GM12878 (cell line): ENCODE results near the gene PLCG2. TPM values are rescaled to one million over a fixed set of nuclear protein-coding genes. Genes with fewer than 3 reads are reported as not detected.

Source experiments
- ATAC-seq: fragments of 200-7000 bp; cut with Tn5 transposase; 3 replicates; pipeline ENCODE4 v1.9.1; 2020; ENCODE audit warnings: mild to moderate bottlenecking, moderate library complexity
- BruUV-seq: library from RNA; stranded (reverse); fragments of 400-500 nt; replicated peaks from 2 replicates; lab custom pipeline; 2021; lab: Mats Ljungman, UMichigan
- CTCF ChIA-PET: fragments of 300-600 bp; sonication (Branson Sonifier 250); formaldehyde crosslinking; extraction: SDS; loops from one replicate; lab custom pipeline; 2021; ENCODE audit warnings: inconsistent platforms; lab: Yijun Ruan, JAX
- POLR2A ChIA-PET: fragments of 350-600 bp; formaldehyde crosslinking; extraction: SDS; loops from one replicate; lab custom pipeline; 2021; ENCODE audit warnings: inconsistent platforms; lab: Charles Lee
- RAD21 ChIA-PET: fragments of 300-600 bp; sonication (Branson Sonifier 250); formaldehyde crosslinking; loops from one replicate; lab custom pipeline; 2023; ENCODE audit warnings: antibody characterized with exemption; ENCODE audit not compliant: unreplicated experiment; lab: Charles Lee
- SMC1A ChIA-PET: fragments of 300-600 bp; sonication (Branson Sonifier 250); formaldehyde crosslinking; loops from one replicate; lab custom pipeline; 2023; ENCODE audit not compliant: unreplicated experiment, uncharacterized antibody; lab: Charles Lee
- DNase-seq: peaks from one replicate; pipeline ENCODE4 v3.0.0-alpha.2; 2011; ENCODE audit warnings: low read depth, low spot score
- FAIRE-seq: peaks from 3 replicates; lab custom pipeline; 2011; peaks lifted over from hg19 to GRCh38; lab: Jason Lieb, UNC
- H2AFZ ChIP-seq: 2 replicates; pipeline ENCODE4 v1.6.0; 2011; ENCODE audit warnings: low read depth, low read length, control low read depth; ENCODE audit not compliant: control insufficient read depth
- H3K27ac ChIP-seq: 2 replicates; pipeline ENCODE4 v1.5.1; 2011; ENCODE audit warnings: control low read depth; ENCODE audit not compliant: control insufficient read depth, insufficient read depth
- H3K27me3 ChIP-seq, 2 experiments: replicated peaks in 1 of 2; 2 replicates each; pipeline versions ENCODE4 v1.6.0 to v1.6.1; 2011; ENCODE audit warnings: low read length in 1 of 2; ENCODE audit not compliant: control insufficient read depth in 2 of 2, insufficient read depth in 2 of 2
- H3K36me3 ChIP-seq, 2 experiments: 2 replicates each; pipeline ENCODE4 v1.5.1; 2011; ENCODE audit warnings: low read length in 1 of 2; ENCODE audit not compliant: control insufficient read depth in 2 of 2, insufficient read depth in 2 of 2
- H3K4me1 ChIP-seq: 2 replicates; pipeline ENCODE4 v1.6.1; 2011; ENCODE audit warnings: mild to moderate bottlenecking, low read length, moderate library complexity, mixed read lengths; ENCODE audit not compliant: control insufficient read depth, insufficient read depth
- H3K4me2 ChIP-seq: 2 replicates; pipeline ENCODE4 v1.6.0; 2011; ENCODE audit warnings: control low read depth; ENCODE audit not compliant: control insufficient read depth, insufficient read depth
- H3K4me3 ChIP-seq: fragments of 200-600 bp; sonication (generic); 2 replicates; pipeline ENCODE4 v1.5.1; 2016
- H3K79me2 ChIP-seq: 2 replicates; pipeline ENCODE4 v1.6.0; 2011; ENCODE audit warnings: low read length; ENCODE audit not compliant: control insufficient read depth, insufficient read depth
- H3K9ac ChIP-seq: 2 replicates; pipeline ENCODE4 v1.8.0; 2011; ENCODE audit warnings: low read length, control low read depth, mixed read lengths; ENCODE audit not compliant: control insufficient read depth, insufficient read depth
- H3K9me3 ChIP-seq: replicated peaks from 3 replicates; pipeline ENCODE4 v1.5.1; 2011; ENCODE audit warnings: mild to moderate bottlenecking, low read length; ENCODE audit not compliant: control insufficient read depth, insufficient read depth
- H4K20me1 ChIP-seq: 2 replicates; pipeline ENCODE4 v1.6.0; 2011; ENCODE audit not compliant: control insufficient read depth, insufficient read depth
- BRCA1 ChIP-seq: IDR thresholded peaks from 2 replicates; pipeline ENCODE4 v1.6.1; 2011; ENCODE audit warnings: low read depth, low read length, improper control_type of control experiment
- FOXK2 ChIP-seq: fragments of 450-650 bp; IDR thresholded peaks from 2 replicates; pipeline ENCODE4 v1.6.1; 2017; ENCODE audit warnings: mild to moderate bottlenecking, moderate library complexity
- JUNB ChIP-seq: IDR thresholded peaks from 2 replicates; pipeline ENCODE4 v1.6.1; 2016; ENCODE audit warnings: antibody characterized with exemption, mild to moderate bottlenecking
- NR2C1 ChIP-seq: fragments of 450-650 bp; IDR thresholded peaks from 2 replicates; pipeline ENCODE4 v1.6.1; 2017; ENCODE audit warnings: antibody characterized with exemption, mild to moderate bottlenecking, moderate library complexity
- POLR2A ChIP-seq: IDR thresholded peaks from 2 replicates; pipeline ENCODE4 v1.6.1; 2011; ENCODE audit warnings: low read depth, mild to moderate bottlenecking, low read length
- RAD51 ChIP-seq: fragments of 450-650 bp; IDR thresholded peaks from 2 replicates; pipeline ENCODE4 v1.6.1; 2016; ENCODE audit warnings: moderate library complexity, mild to moderate bottlenecking, inconsistent platforms
- RFX5 ChIP-seq: IDR thresholded peaks from 2 replicates; pipeline ENCODE4 v1.6.1; 2011; ENCODE audit warnings: low read depth, low read length, improper control_type of control experiment
- SMC3 ChIP-seq: IDR thresholded peaks from 2 replicates; pipeline ENCODE4 v1.6.1; 2011; ENCODE audit warnings: low read length, improper control_type of control experiment, borderline replicate concordance
- SPI1 ChIP-seq: IDR thresholded peaks from 2 replicates; pipeline ENCODE4 v1.6.1; 2011; ENCODE audit warnings: low read depth, mild to moderate bottlenecking, low read length, moderate library complexity, borderline replicate concordance; ENCODE audit not compliant: insufficient read depth
- STAT1 ChIP-seq: fragments of 450-650 bp; conservative IDR thresholded peaks from 2 replicates; pipeline ENCODE4 v1.6.1; 2014; ENCODE audit warnings: antibody characterized with exemption, mild to moderate bottlenecking
- YBX1 ChIP-seq: fragments of 450-650 bp; IDR thresholded peaks from 2 replicates; pipeline ENCODE4 v1.6.1; 2016; ENCODE audit warnings: antibody characterized with exemption
- ZNF217 ChIP-seq: fragments of 450-650 bp; IDR thresholded peaks from 2 replicates; pipeline ENCODE4 v1.6.1; 2017; ENCODE audit warnings: antibody characterized with exemption, mild to moderate bottlenecking
- WGBS: methylation state at CpG from one replicate; pipeline ENCODE4 v1.1.6; 2016; ENCODE audit warnings: low lambda C conversion rate; ENCODE audit not compliant: insufficient replicate concordance, insufficient coverage; ENCODE audit errors: missing lambda C conversion rate; 5-methylcytosine and 5-hydroxymethylcytosine counted together
- in situ Hi-C: fragments of 300-500 bp; cut with MboI; formaldehyde crosslinking; loops from 9 replicates; pipeline ENCODE4 v1.14.3; 2018; ENCODE audit warnings: mixed read lengths
- intact Hi-C: fragments of 100-400 bp; cut with micrococcal nuclease; formaldehyde crosslinking; loops from one replicate; pipeline ENCODE4 v1.14.2; 2022; ENCODE audit not compliant: unreplicated experiment
- polyA plus RNA-seq, 11 experiments: library from polyadenylated mRNA; depleted of rRNA in 4 of 11; unstranded in 6 of 11; stranded (reverse) in 5 of 11; fragments of >200 nt; fragmentation: Nextera tagmentation in 4 of 11; fragmentation: Illumina TruSeq in 1 of 11; extraction: Ambion mirVana in 4 of 11; extraction: Trizol in 1 of 11; gene quantifications; 1 replicate in 1 of 11; 2 replicates in 10 of 11; pipeline versions ENCODE4 v1.2.1 to v1.2.3, GENCODE V29; 2011 to 2016; ENCODE audit warnings: inconsistent platforms in 2 of 11, missing spikeins in 2 of 11, low read depth in 1 of 11
- total RNA-seq, 4 experiments: library from RNA; depleted of rRNA in 3 of 4; stranded (reverse); fragments of >200 nt in 3 of 4; fragmentation: Illumina TruSeq in 1 of 4; extraction: Trizol in 1 of 4; gene quantifications; 2 replicates each; pipeline versions ENCODE4 v1.2.1 to v1.2.3, GENCODE V29; 2013 to 2021
- TF ChIP-seq, protein P1 (sequence below): fragments of 450-650 bp; formaldehyde crosslinking; IDR thresholded peaks from 2 replicates; pipeline ENCODE4 v1.4.0; 2022; ENCODE audit warnings: mild to moderate bottlenecking, moderate library complexity

Gene PLCG2
- total and polyA plus RNA-seq, 10 of the 15 experiments (the other 5 are each of a cell fraction or from before 2014, with no cell fraction given): 47.6 to 256 (median 149) TPM

DNA sequence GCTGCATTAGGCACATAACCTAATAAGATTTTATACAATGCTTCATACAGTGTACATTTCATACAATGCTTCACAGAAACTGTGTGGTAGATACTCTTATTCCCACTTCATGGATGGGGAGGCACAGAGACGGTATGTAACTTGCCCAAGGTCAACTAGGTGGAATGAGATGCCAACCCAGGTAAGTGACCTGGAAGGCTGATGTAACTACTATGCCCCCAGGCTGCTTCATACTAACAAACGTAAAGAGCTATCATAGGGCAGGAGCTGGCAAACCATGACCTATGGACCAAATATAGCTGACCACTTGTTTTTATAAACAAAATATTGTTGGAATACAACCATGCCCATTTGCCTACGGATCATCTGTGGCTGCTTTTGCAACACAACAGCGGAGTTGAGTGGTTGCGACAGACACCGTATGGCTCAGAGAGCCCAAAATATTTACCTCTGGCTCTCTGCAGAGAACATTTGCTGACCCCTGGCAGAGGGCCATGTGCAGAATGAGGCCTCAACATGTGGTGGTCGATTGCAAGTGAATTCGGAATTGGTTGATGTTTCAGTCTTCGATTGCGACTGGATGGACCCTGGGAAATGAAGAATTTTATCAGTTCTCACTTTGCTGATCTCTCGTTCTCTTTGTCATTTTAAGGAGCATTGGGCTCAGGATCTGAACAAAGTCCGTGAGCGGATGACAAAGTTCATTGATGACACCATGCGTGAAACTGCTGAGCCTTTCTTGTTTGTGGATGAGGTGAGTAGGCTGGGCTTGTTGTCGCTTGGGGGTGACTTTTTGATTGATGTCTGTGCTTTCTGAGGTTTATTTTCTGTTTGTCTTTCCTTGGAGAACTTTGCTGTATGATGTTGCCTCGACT, 109.7 kb downstream of the PLCG2 start:
- H3K27ac ChIP-seq: no peak overlapping the region
- ATAC-seq (no peak), FAIRE-seq (no peak), DNase-seq (no peak)
- H3K9me3 ChIP-seq: no peaks in the 10 kb centered on the region
- H3K4me3 ChIP-seq: no peak overlapping the region
- H3K4me1 ChIP-seq: no peaks in the 10 kb centered on the region
- ChIA-PET SMC1A (interaction anchor here (1.2 to 1.4 kb wide), 2 partner anchors 144 to 174 kb away, joined by 4 read pairs; no protein-coding TSS in a partner anchor), POLR2A (interaction anchor here (0.9 kb wide), 1 partner anchor 106 kb away, joined by 3 read pairs; no protein-coding TSS in a partner anchor), RAD21 (interaction anchor here (1.5 kb wide), 1 partner anchor 102 kb away, joined by 3 read pairs; no protein-coding TSS in a partner anchor), CTCF (interaction anchor here (0.6 to 4.4 kb wide), 14 partner anchors 9 to 341 kb away, joined by 3 to 34 read pairs (median 4); no protein-coding TSS in a partner anchor)
- no TSS peak for BruUV-seq
- H3K36me3 ChIP-seq: peaks cover 26 to 60% of the 10 kb centered on the region in 2 experiments
- no peaks in the 10 kb centered on the region for H3K27me3 ChIP-seq
- WGBS: 90% methylated on average over 16 of the region's 16 CpGs
- TF ChIP-seq POLR2A: 0 out of 2 replicates have a peak, but pooled peaks have one; percentile 4
- no peak for TF ChIP-seq RFX5
- intact Hi-C loops (no loop called here), in situ Hi-C loops (no loop called here)
- H2AFZ ChIP-seq: no peak overlapping the region
- H3K4me2 ChIP-seq: no peak overlapping the region
- H4K20me1 ChIP-seq: no peaks in the 10 kb centered on the region
- no peaks in the 10 kb centered on the region for H3K79me2 ChIP-seq
- no peak overlapping the region for H3K9ac ChIP-seq

DNA sequence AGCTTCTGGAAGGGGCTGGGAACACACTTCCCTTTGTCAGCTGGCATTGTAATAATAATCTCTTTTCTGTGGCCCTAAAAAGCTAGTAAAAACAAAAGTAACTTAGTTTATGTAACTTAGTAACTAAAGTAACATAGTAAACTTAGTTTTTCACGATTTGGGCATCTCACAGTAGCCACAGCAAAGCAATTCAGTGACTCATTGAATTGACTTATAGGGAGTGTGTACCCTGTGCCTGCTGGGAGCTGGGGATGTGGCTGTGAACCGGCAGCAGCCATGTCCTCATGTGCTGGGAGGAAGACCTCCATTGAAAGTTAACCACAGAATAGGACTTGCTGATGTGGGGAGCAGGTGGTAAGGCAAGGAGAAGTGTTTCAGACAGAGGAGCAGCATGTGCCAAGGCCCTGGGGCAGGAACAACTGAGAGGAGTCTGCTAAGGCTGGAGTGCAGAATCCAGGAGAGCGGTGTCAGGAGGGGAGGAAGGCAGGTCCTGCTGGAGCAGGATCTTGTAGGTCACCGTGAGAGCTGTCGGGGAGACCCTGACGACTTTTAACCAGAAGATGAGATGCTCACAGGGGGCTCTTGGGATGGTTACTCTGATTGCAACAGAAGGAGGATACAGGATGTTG, 112.8 kb downstream of the PLCG2 start:
- intact Hi-C loops: no loop called here
- H4K20me1 ChIP-seq: no peaks in the 10 kb centered on the region
- no TSS peak for BruUV-seq
- TF ChIP-seq ZNF217 (no peak), NR2C1 (no peak), JUNB (no peak), SMC3 (no peak), BRCA1 (no peak), RAD51 (no peak), YBX1 (no peak), STAT1 (no peak), SPI1 (no peak), FOXK2 (no peak)
- TF ChIP-seq, protein P1, sequence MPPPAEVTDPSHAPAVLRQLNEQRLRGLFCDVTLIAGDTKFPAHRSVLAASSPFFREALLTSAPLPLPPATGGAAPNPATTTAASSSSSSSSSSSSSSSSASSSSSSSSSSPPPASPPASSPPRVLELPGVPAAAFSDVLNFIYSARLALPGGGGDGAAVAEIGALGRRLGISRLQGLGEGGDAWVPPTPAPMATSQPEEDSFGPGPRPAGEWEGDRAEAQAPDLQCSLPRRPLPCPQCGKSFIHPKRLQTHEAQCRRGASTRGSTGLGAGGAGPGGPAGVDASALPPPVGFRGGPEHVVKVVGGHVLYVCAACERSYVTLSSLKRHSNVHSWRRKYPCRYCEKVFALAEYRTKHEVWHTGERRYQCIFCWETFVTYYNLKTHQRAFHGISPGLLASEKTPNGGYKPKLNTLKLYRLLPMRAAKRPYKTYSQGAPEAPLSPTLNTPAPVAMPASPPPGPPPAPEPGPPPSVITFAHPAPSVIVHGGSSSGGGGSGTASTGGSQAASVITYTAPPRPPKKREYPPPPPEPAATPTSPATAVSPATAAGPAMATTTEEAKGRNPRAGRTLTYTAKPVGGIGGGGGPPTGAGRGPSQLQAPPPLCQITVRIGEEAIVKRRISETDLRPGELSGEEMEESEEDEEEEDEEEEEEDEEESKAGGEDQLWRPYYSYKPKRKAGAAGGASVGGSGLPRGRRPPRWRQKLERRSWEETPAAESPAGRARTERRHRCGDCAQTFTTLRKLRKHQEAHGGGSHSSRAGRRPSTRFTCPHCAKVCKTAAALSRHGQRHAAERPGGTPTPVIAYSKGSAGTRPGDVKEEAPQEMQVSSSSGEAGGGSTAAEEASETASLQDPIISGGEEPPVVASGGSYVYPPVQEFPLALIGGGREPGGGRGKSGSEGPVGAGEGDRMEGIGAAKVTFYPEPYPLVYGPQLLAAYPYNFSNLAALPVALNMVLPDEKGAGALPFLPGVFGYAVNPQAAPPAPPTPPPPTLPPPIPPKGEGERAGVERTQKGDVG: no peak

More for the DNA sequence above, 112.8 kb downstream of the PLCG2 start:
- SMC1A ChIA-PET: interaction anchor here (0.6 to 1.3 kb wide), 3 partner anchors 30 to 340 kb away, joined by 3 read pairs; no protein-coding TSS in a partner anchor
- DNase-seq: no peak
- Histone ChIP-seq H3K36me3 (peaks cover 32 to 77% of the 10 kb centered on the region in 2 experiments), H3K4me3 (no peak overlapping the region), H3K9me3 (no peaks in the 10 kb centered on the region), H3K27ac (no peak overlapping the region), H3K4me2 (no peak overlapping the region), H3K27me3 (no peaks in the 10 kb centered on the region), H3K79me2 (no peaks in the 10 kb centered on the region), H3K4me1 (no peaks in the 10 kb centered on the region), H3K9ac (no peak overlapping the region), H2AFZ (no peak overlapping the region)
- POLR2A ChIA-PET: no interaction called here
- FAIRE-seq: no peak
- in situ Hi-C loops: no loop called here
- CTCF ChIA-PET: interaction anchor here (1.3 to 1.4 kb wide), 2 partner anchors 11 to 13 kb away, joined by 4 to 8 read pairs; no protein-coding TSS in a partner anchor
- no peak for ATAC-seq
- RAD21 ChIA-PET: interaction anchor here (0.8 kb wide), 1 partner anchor 17 kb away, joined by 3 read pairs; no protein-coding TSS in a partner anchor
- 89% methylated on average over 6 of the region's 6 CpGs for WGBS
